ENCODE data around the gene POU2AF1.

DNA sequence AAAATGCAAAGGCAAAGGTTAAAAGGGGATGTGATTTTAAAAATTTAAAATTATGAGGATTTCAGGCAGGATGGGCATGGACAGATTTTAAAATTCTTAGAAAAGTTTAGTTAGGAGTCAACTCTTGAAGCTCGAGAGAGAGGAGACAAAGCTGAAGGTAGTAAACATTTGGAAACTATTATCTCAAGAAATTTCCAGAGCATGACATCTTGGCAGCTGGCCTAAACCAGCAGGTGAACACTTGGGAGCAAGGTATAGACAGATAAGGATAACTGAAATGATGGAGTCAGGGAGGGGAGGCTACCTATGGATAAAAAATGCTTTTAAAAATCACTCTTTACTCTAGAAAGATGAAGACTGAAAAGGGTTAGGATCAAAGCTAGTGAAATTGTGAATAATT lies 67.0 kb downstream of the POU2AF1 start:
- TF ChIP-seq CTCF (conservative IDR thresholded peaks at IDR 0.05 in 1 of 2, IDR thresholded peaks at IDR 0.05 in 1 of 2; ENCODE audit: extremely low read depth in 1 of 2, insufficient read depth in 1 of 2, low read depth in 1 of 2, low read length in 2 of 2): no peak
- TF ChIP-seq EZH2 (IDR thresholded peaks at IDR 0.05; ENCODE audit: borderline replicate concordance, low read length): no peak
